WTC11 (cell line): ENCODE measurements around the gene ERC1. TPM values are rescaled to one million over a fixed set of nuclear protein-coding genes. Genes with fewer than 3 reads are reported as not detected.

ENCODE experiments used
- ATAC-seq: fragments of 200-7000 bp; cut with Tn5 transposase; 2 replicates; pipeline ENCODE4 v1.10.0; 2021; ENCODE audit warnings: mild to moderate bottlenecking, moderate library complexity
- CTCF ChIA-PET: fragments of 300-600 bp; sonication (Branson Sonifier 250); formaldehyde crosslinking; loops from one replicate; lab custom pipeline; 2021; ENCODE audit warnings: antibody characterized with exemption; lab: Charles Lee
- POLR2A ChIA-PET: fragments of 350-600 bp; sonication (Branson Sonifier 250); formaldehyde crosslinking; loops from one replicate; lab custom pipeline; 2021; ENCODE audit warnings: antibody characterized with exemption; lab: Charles Lee
- DNase-seq: peaks from one replicate; pipeline ENCODE4 v3.0.0; 2021; ENCODE audit warnings: low spot score
- H3K27ac Mint-ChIP-seq: 2 replicates; pipeline ENCODE4 v1.8.0; 2021; ENCODE audit warnings: mixed read lengths
- H3K27me3 Mint-ChIP-seq: 2 replicates; pipeline ENCODE4 v1.8.0; 2021; ENCODE audit warnings: low read depth, mild to moderate bottlenecking, moderate library complexity, mixed read lengths
- H3K36me3 Mint-ChIP-seq: 2 replicates; pipeline ENCODE4 v1.8.0; 2021; ENCODE audit warnings: mixed read lengths
- H3K4me1 Mint-ChIP-seq: 2 replicates; pipeline ENCODE4 v1.8.0; 2022; ENCODE audit warnings: mixed read lengths
- H3K4me3 Mint-ChIP-seq: 2 replicates; pipeline ENCODE4 v1.8.0; 2021; ENCODE audit warnings: mild to moderate bottlenecking, moderate library complexity, mixed read lengths
- H3K9me3 Mint-ChIP-seq: 2 replicates; pipeline ENCODE4 v1.8.0; 2021; ENCODE audit warnings: mixed read lengths
- ATF2 ChIP-seq: sonication (generic); formaldehyde crosslinking; IDR thresholded peaks from 2 replicates; pipeline ENCODE4 v1.8.1; 2022; ENCODE audit warnings: low read depth, missing genetic modification reagents, borderline replicate concordance
- ATF3 ChIP-seq: sonication (generic); formaldehyde crosslinking; conservative IDR thresholded peaks from 2 replicates; pipeline ENCODE4 v1.8.1; 2022; ENCODE audit warnings: mild to moderate bottlenecking, missing genetic modification reagents
- CDX4 ChIP-seq: fragments of 250-450 bp; sonication (Bioruptor Pico); IDR thresholded peaks from 2 replicates; pipeline ENCODE4 v1.9.0; 2021; ENCODE audit warnings: moderate library complexity, mild to moderate bottlenecking, inconsistent platforms, borderline replicate concordance
- CREM ChIP-seq: sonication (generic); formaldehyde crosslinking; IDR thresholded peaks from 2 replicates; pipeline ENCODE4 v1.8.1; 2022; ENCODE audit warnings: mild to moderate bottlenecking, missing genetic modification reagents, moderate library complexity
- E2F1 ChIP-seq: sonication (generic); formaldehyde crosslinking; IDR thresholded peaks from 2 replicates; pipeline ENCODE4 v1.8.0; 2022; ENCODE audit warnings: mild to moderate bottlenecking, missing genetic modification reagents
- FOXK1 ChIP-seq: sonication (generic); formaldehyde crosslinking; IDR thresholded peaks from 2 replicates; pipeline ENCODE4 v1.8.0; 2022; ENCODE audit warnings: mild to moderate bottlenecking, moderate library complexity, missing genetic modification reagents
- IRF2 ChIP-seq: sonication (generic); formaldehyde crosslinking; IDR thresholded peaks from 2 replicates; pipeline ENCODE4 v1.8.0; 2022; ENCODE audit warnings: low read depth, missing genetic modification reagents, borderline replicate concordance
- KAT7 ChIP-seq: sonication (generic); formaldehyde crosslinking; IDR thresholded peaks from 2 replicates; pipeline ENCODE4 v1.8.1; 2023; ENCODE audit warnings: missing genetic modification reagents, mild to moderate bottlenecking, borderline replicate concordance
- NFATC4 ChIP-seq: fragments of 250-450 bp; sonication (Bioruptor Pico); IDR thresholded peaks from 2 replicates; pipeline ENCODE4 v1.9.0; 2021; ENCODE audit warnings: mild to moderate bottlenecking
- OVOL2 ChIP-seq: fragments of 250-450 bp; sonication (Bioruptor Pico); IDR thresholded peaks from 2 replicates; pipeline ENCODE4 v1.9.0; 2021; ENCODE audit warnings: mild to moderate bottlenecking, borderline replicate concordance
- RELA ChIP-seq: sonication (generic); formaldehyde crosslinking; IDR thresholded peaks from 2 replicates; pipeline ENCODE4 v1.8.1; 2022; ENCODE audit warnings: missing genetic modification reagents, mild to moderate bottlenecking, borderline replicate concordance
- SOX15 ChIP-seq: fragments of 250-450 bp; sonication (Bioruptor Pico); IDR thresholded peaks from 2 replicates; pipeline ENCODE4 v1.9.0; 2021; ENCODE audit warnings: mild to moderate bottlenecking
- TCF7 ChIP-seq: sonication (generic); formaldehyde crosslinking; IDR thresholded peaks from 2 replicates; pipeline ENCODE4 v1.8.0; 2022; ENCODE audit warnings: mild to moderate bottlenecking, low read depth, missing genetic modification reagents, moderate library complexity
- USF2 ChIP-seq: sonication (generic); formaldehyde crosslinking; IDR thresholded peaks from 2 replicates; pipeline ENCODE4 v1.8.1; 2023; ENCODE audit warnings: mild to moderate bottlenecking, missing genetic modification reagents, moderate library complexity
- ZBTB21 ChIP-seq: sonication (generic); formaldehyde crosslinking; IDR thresholded peaks from 2 replicates; pipeline ENCODE4 v1.8.1; 2023; ENCODE audit warnings: mild to moderate bottlenecking, missing genetic modification reagents, borderline replicate concordance
- ZNF138 ChIP-seq: sonication (generic); formaldehyde crosslinking; conservative IDR thresholded peaks from 2 replicates; pipeline ENCODE4 v1.8.1; 2022; ENCODE audit warnings: mild to moderate bottlenecking, moderate library complexity, missing genetic modification reagents
- ZNF281 ChIP-seq: sonication (generic); formaldehyde crosslinking; IDR thresholded peaks from 2 replicates; pipeline ENCODE4 v1.8.0; 2023; ENCODE audit warnings: mild to moderate bottlenecking, missing genetic modification reagents
- ZNF532 ChIP-seq: fragments of 250-450 bp; sonication (Bioruptor Pico); IDR thresholded peaks from 2 replicates; pipeline ENCODE4 v1.9.0; 2021; ENCODE audit warnings: mild to moderate bottlenecking, borderline replicate concordance
- total RNA-seq: library from RNA; stranded (reverse); gene quantifications from 3 replicates; pipeline ENCODE4 v1.2.3, GENCODE V29; 2021

ERC1 gene
- total RNA-seq, 1 experiment from 2014 or later, result 47.5 TPM

GRCh38 chr12:1493781-1494565 is 502.9 kb downstream of the ERC1 start (continued):
- TF ChIP-seq FOXK1 (CRISPR knock-in tag), result no peak
- no peak for TF ChIP-seq CDX4
- no peak for TF ChIP-seq ZBTB21 (CRISPR knock-in tag)
- no peak for TF ChIP-seq ATF2 (CRISPR knock-in tag)
- no peak for TF ChIP-seq RELA (CRISPR knock-in tag)
- no peak for TF ChIP-seq ZNF138 (CRISPR knock-in tag)
- TF ChIP-seq NFATC4 (CRISPR knock-in tag), result no peak
- no peak for TF ChIP-seq TCF7 (CRISPR knock-in tag)

- H3K36me3 Mint-ChIP-seq, result peaks cover 18% of the 10 kb centered on the region
- no peak for TF ChIP-seq ATF3 (CRISPR knock-in tag)
- no peak for TF ChIP-seq E2F1 (CRISPR knock-in tag)
- peaks cover 7% of the 10 kb centered on the region for H3K4me1 Mint-ChIP-seq
- H3K9me3 Mint-ChIP-seq, result peaks cover 14% of the 10 kb centered on the region
- peaks cover 2% of the 10 kb centered on the region; the same call in 1 of the 2 replicates for H3K27me3 Mint-ChIP-seq
- H3K27ac Mint-ChIP-seq, result 0 out of 2 replicates have a peak overlapping the region, but pooled peaks have one; percentile 25
- CTCF ChIA-PET, result no interaction called here
- H3K4me3 Mint-ChIP-seq, result no peak overlapping the region
- DNase-seq (no peak), ATAC-seq (no peak)
- POLR2A ChIA-PET, result no interaction called here
Observed at GRCh38 chr12:1494856-1495255, 503.8 kb downstream of the ERC1 start.

GRCh38 chr12:1496162-1496900 is 505.3 kb downstream of the ERC1 start:
- Mint-ChIP-seq H3K36me3 (peaks cover 7% of the 10 kb centered on the region), H3K27me3 (peaks cover 2% of the 10 kb centered on the region; the same call in 1 of the 2 replicates), H3K27ac (no peak overlapping the region), H3K9me3 (peaks cover 14% of the 10 kb centered on the region), H3K4me1 (peaks cover 7% of the 10 kb centered on the region), H3K4me3 (no peak overlapping the region)
- ChIA-PET POLR2A (no interaction called here), CTCF (interaction anchor here (0.5 to 2.2 kb wide), 4 partner anchors 21 to 379 kb away, joined by 3 to 6 read pairs (median 4); no protein-coding TSS in a partner anchor)
- DNase-seq, result no peak
- peak; percentile 46 for ATAC-seq
- TF ChIP-seq IRF2 (CRISPR knock-in tag) (no peak), ZNF281 (CRISPR knock-in tag) (no peak), OVOL2 (CRISPR knock-in tag) (no peak), ZNF532 (no peak), USF2 (CRISPR knock-in tag) (no peak), SOX15 (CRISPR knock-in tag) (no peak), CREM (no peak), KAT7 (no peak)
